Measurements from ENCODE around the gene NNT.
A peak's percentile ranks its signal among the peaks of the same experiment; 100 is the strongest.

The NNT gene

GRCh38 chr5:43635374-43635773 lies 32.4 kb downstream of the NNT start:
- Histone ChIP-seq H2BK120ac (ENCODE audit: insufficient read depth, low read length, poor library complexity) (no peak overlapping the region), H4K91ac (ENCODE audit: low read depth, low read length) (no peak overlapping the region)

GRCh38 chr5:43636076-43636475 lies 33.1 kb downstream of the NNT start:
- Histone ChIP-seq H3K23ac (ENCODE audit: low read length) (no peak overlapping the region), H3K14ac (ENCODE audit: low read length) (no peak overlapping the region), H3K4ac (ENCODE audit: low read depth, low read length) (no peak overlapping the region), H3K9ac (ENCODE audit: low read length) (no peak overlapping the region), H2BK120ac (ENCODE audit: insufficient read depth, low read length, poor library complexity) (no peak overlapping the region), H3K27me3 (ENCODE audit: insufficient read depth, low read length) (no peaks in the 10 kb centered on the region), H3K4me2 (ENCODE audit: low read length) (no peak overlapping the region), H3K18ac (ENCODE audit: low read length) (no peak overlapping the region), H3K4me3 (ENCODE audit: low read depth, low read length) (no peak overlapping the region), H4K8ac (ENCODE audit: low read depth, low read length) (no peak overlapping the region), H2AK5ac (ENCODE audit: low read length) (no peak overlapping the region), H3K27ac (ENCODE audit: low read depth, low read length) (no peak overlapping the region), H2BK5ac (ENCODE audit: low read depth, low read length, poor library complexity) (no peak overlapping the region), H3K79me1 (ENCODE audit: low read length) (no peaks in the 10 kb centered on the region), H2AFZ (ENCODE audit: insufficient read depth, low read length, poor library complexity) (no peak overlapping the region), H3K4me1 (ENCODE audit: control insufficient read depth in 1 of 2, insufficient read depth in 2 of 2, low read length in 2 of 2) (no peaks in the 10 kb centered on the region), H4K91ac (ENCODE audit: low read depth, low read length) (no peak overlapping the region), H3K9me3 (ENCODE audit: insufficient read depth, low read depth, low read length) (no peaks in the 10 kb centered on the region), H4K12ac (ENCODE audit: low read depth, low read length) (no peak overlapping the region), H3K36me3 (ENCODE audit: control insufficient read depth in 1 of 2, insufficient read depth in 2 of 2, low read length in 2 of 2) (no peaks in the 10 kb centered on the region), H2BK12ac (ENCODE audit: low read length) (no peak overlapping the region), H3K79me2 (ENCODE audit: control insufficient read depth, insufficient read depth, low read length, poor library complexity) (no peaks in the 10 kb centered on the region)
- no CpG with 5 or more reads among the region's 2 CpGs for WGBS (ENCODE audit: extremely low coverage, insufficient coverage, insufficient read length)
- peak in 1 of 2 donors; percentile 57 for DNase-seq

More at GRCh38 chr5:43635374-43635773, 32.4 kb downstream of the NNT start:
- H3K79me2 ChIP-seq (ENCODE audit: control insufficient read depth, insufficient read depth, low read length, poor library complexity), result no peaks in the 10 kb centered on the region
- H3K27ac ChIP-seq (ENCODE audit: low read depth, low read length), result no peak overlapping the region
- H4K12ac ChIP-seq (ENCODE audit: low read depth, low read length), result no peak overlapping the region
- H3K9me3 ChIP-seq (ENCODE audit: insufficient read depth, low read depth, low read length), result no peaks in the 10 kb centered on the region
- no peak overlapping the region for H3K9ac ChIP-seq (ENCODE audit: low read length)
- no peaks in the 10 kb centered on the region for H3K36me3 ChIP-seq (ENCODE audit: control insufficient read depth in 1 of 2, insufficient read depth in 2 of 2, low read length in 2 of 2)
- H3K4ac ChIP-seq (ENCODE audit: low read depth, low read length), result no peak overlapping the region
- no peak overlapping the region for H2AFZ ChIP-seq (ENCODE audit: insufficient read depth, low read length, poor library complexity)
- no peak overlapping the region for H2BK12ac ChIP-seq (ENCODE audit: low read length)
- no peak overlapping the region for H2BK5ac ChIP-seq (ENCODE audit: low read depth, low read length, poor library complexity)
- H3K4me2 ChIP-seq (ENCODE audit: low read length), result no peak overlapping the region
- no peaks in the 10 kb centered on the region for H3K4me1 ChIP-seq (ENCODE audit: control insufficient read depth in 1 of 2, insufficient read depth in 2 of 2, low read length in 2 of 2)
- no peak overlapping the region for H3K23ac ChIP-seq (ENCODE audit: low read length)
- no peak overlapping the region for H4K8ac ChIP-seq (ENCODE audit: low read depth, low read length)
- no peak for DNase-seq
- no peak overlapping the region for H2AK5ac ChIP-seq (ENCODE audit: low read length)
- no peaks in the 10 kb centered on the region for H3K27me3 ChIP-seq (ENCODE audit: insufficient read depth, low read length)
- no peak overlapping the region for H3K18ac ChIP-seq (ENCODE audit: low read length)
- no peak overlapping the region for H3K14ac ChIP-seq (ENCODE audit: low read length)
- H3K79me1 ChIP-seq (ENCODE audit: low read length), result no peaks in the 10 kb centered on the region
- no peak overlapping the region for H3K4me3 ChIP-seq (ENCODE audit: low read depth, low read length)

- Histone ChIP-seq H2AK5ac (ENCODE audit: low read length) (no peak overlapping the region), H3K4me3 (ENCODE audit: low read depth, low read length) (no peak overlapping the region), H3K23ac (ENCODE audit: low read length) (peak overlapping the region; percentile 68), H4K91ac (ENCODE audit: low read depth, low read length) (no peak overlapping the region), H3K79me2 (ENCODE audit: control insufficient read depth, insufficient read depth, low read length, poor library complexity) (no peaks in the 10 kb centered on the region), H2AFZ (ENCODE audit: insufficient read depth, low read length, poor library complexity) (no peak overlapping the region), H3K36me3 (ENCODE audit: control insufficient read depth in 1 of 2, insufficient read depth in 2 of 2, low read length in 2 of 2) (no peaks in the 10 kb centered on the region), H3K79me1 (ENCODE audit: low read length) (no peaks in the 10 kb centered on the region), H2BK120ac (ENCODE audit: insufficient read depth, low read length, poor library complexity) (no peak overlapping the region), H3K27ac (ENCODE audit: low read depth, low read length) (no peak overlapping the region), H3K14ac (ENCODE audit: low read length) (no peak overlapping the region), H4K12ac (ENCODE audit: low read depth, low read length) (no peak overlapping the region), H4K8ac (ENCODE audit: low read depth, low read length) (no peak overlapping the region), H3K18ac (ENCODE audit: low read length) (no peak overlapping the region), H3K9ac (ENCODE audit: low read length) (no peak overlapping the region), H3K4me2 (ENCODE audit: low read length) (no peak overlapping the region), H3K4me1 (ENCODE audit: control insufficient read depth in 1 of 2, insufficient read depth in 2 of 2, low read length in 2 of 2) (no peaks in the 10 kb centered on the region), H2BK12ac (ENCODE audit: low read length) (no peak overlapping the region), H3K9me3 (ENCODE audit: insufficient read depth, low read depth, low read length) (no peaks in the 10 kb centered on the region), H2BK5ac (ENCODE audit: low read depth, low read length, poor library complexity) (no peak overlapping the region), H3K4ac (ENCODE audit: low read depth, low read length) (no peak overlapping the region), H3K27me3 (ENCODE audit: insufficient read depth, low read length) (no peaks in the 10 kb centered on the region)
- no peak for DNase-seq
- WGBS (ENCODE audit: extremely low coverage, insufficient coverage, insufficient read length), result no CpG with 5 or more reads among the region's 1 CpG
Observed at GRCh38 chr5:43637416-43637815, 34.4 kb downstream of the NNT start.

- H3K79me1 ChIP-seq (ENCODE audit: low read length), result no peaks in the 10 kb centered on the region
- no peaks in the 10 kb centered on the region for H3K27me3 ChIP-seq (ENCODE audit: insufficient read depth, low read length)
- H3K79me2 ChIP-seq (ENCODE audit: control insufficient read depth, insufficient read depth, low read length, poor library complexity), result no peaks in the 10 kb centered on the region
- no peaks in the 10 kb centered on the region for H3K9me3 ChIP-seq (ENCODE audit: insufficient read depth, low read depth, low read length)
- no peak overlapping the region for H4K8ac ChIP-seq (ENCODE audit: low read depth, low read length)
- no peak overlapping the region for H3K4me3 ChIP-seq (ENCODE audit: low read depth, low read length)
- no peak overlapping the region for H3K4ac ChIP-seq (ENCODE audit: low read depth, low read length)
- no peak overlapping the region for H2BK5ac ChIP-seq (ENCODE audit: low read depth, low read length, poor library complexity)
- no peak overlapping the region for H4K91ac ChIP-seq (ENCODE audit: low read depth, low read length)
- no CpG with 5 or more reads among the region's 2 CpGs for WGBS (ENCODE audit: extremely low coverage, insufficient coverage, insufficient read length)
- H3K4me1 ChIP-seq (ENCODE audit: control insufficient read depth in 1 of 2, insufficient read depth in 2 of 2, low read length in 2 of 2), result no peaks in the 10 kb centered on the region
- H2AK5ac ChIP-seq (ENCODE audit: low read length), result no peak overlapping the region
- no peak overlapping the region for H4K12ac ChIP-seq (ENCODE audit: low read depth, low read length)
- no peak overlapping the region for H3K9ac ChIP-seq (ENCODE audit: low read length)
- no peak overlapping the region for H3K27ac ChIP-seq (ENCODE audit: low read depth, low read length)
- no peak overlapping the region for H3K18ac ChIP-seq (ENCODE audit: low read length)
- DNase-seq, result no peak
- no peak overlapping the region for H2AFZ ChIP-seq (ENCODE audit: insufficient read depth, low read length, poor library complexity)
- H3K4me2 ChIP-seq (ENCODE audit: low read length), result no peak overlapping the region
- no peak overlapping the region for H3K23ac ChIP-seq (ENCODE audit: low read length)
- no peak overlapping the region for H2BK12ac ChIP-seq (ENCODE audit: low read length)
- no peaks in the 10 kb centered on the region for H3K36me3 ChIP-seq (ENCODE audit: control insufficient read depth in 1 of 2, insufficient read depth in 2 of 2, low read length in 2 of 2)
- no peak overlapping the region for H2BK120ac ChIP-seq (ENCODE audit: insufficient read depth, low read length, poor library complexity)
- H3K14ac ChIP-seq (ENCODE audit: low read length), result no peak overlapping the region
Observed at GRCh38 chr5:43638107-43638506, 35.1 kb downstream of the NNT start.

GRCh38 chr5:43638546-43638945 lies 35.6 kb downstream of the NNT start:
- Histone ChIP-seq H3K4ac (ENCODE audit: low read depth, low read length) (no peak overlapping the region), H3K79me2 (ENCODE audit: control insufficient read depth, insufficient read depth, low read length, poor library complexity) (no peaks in the 10 kb centered on the region), H3K4me1 (ENCODE audit: control insufficient read depth in 1 of 2, insufficient read depth in 2 of 2, low read length in 2 of 2) (no peaks in the 10 kb centered on the region), H2BK12ac (ENCODE audit: low read length) (no peak overlapping the region), H3K23ac (ENCODE audit: low read length) (no peak overlapping the region), H3K27me3 (ENCODE audit: insufficient read depth, low read length) (no peaks in the 10 kb centered on the region), H2AFZ (ENCODE audit: insufficient read depth, low read length, poor library complexity) (no peak overlapping the region), H3K18ac (ENCODE audit: low read length) (no peak overlapping the region), H4K8ac (ENCODE audit: low read depth, low read length) (no peak overlapping the region), H3K79me1 (ENCODE audit: low read length) (no peaks in the 10 kb centered on the region), H4K12ac (ENCODE audit: low read depth, low read length) (no peak overlapping the region), H2BK5ac (ENCODE audit: low read depth, low read length, poor library complexity) (no peak overlapping the region), H3K27ac (ENCODE audit: low read depth, low read length) (no peak overlapping the region), H3K14ac (ENCODE audit: low read length) (no peak overlapping the region), H3K4me2 (ENCODE audit: low read length) (no peak overlapping the region), H3K4me3 (ENCODE audit: low read depth, low read length) (no peak overlapping the region), H3K9me3 (ENCODE audit: insufficient read depth, low read depth, low read length) (no peaks in the 10 kb centered on the region), H3K36me3 (ENCODE audit: control insufficient read depth in 1 of 2, insufficient read depth in 2 of 2, low read length in 2 of 2) (no peaks in the 10 kb centered on the region), H4K91ac (ENCODE audit: low read depth, low read length) (no peak overlapping the region), H2AK5ac (ENCODE audit: low read length) (no peak overlapping the region), H3K9ac (ENCODE audit: low read length) (no peak overlapping the region), H2BK120ac (ENCODE audit: insufficient read depth, low read length, poor library complexity) (no peak overlapping the region)
- DNase-seq, result no peak

All from trophoblast cell (in vitro differentiated cells and primary cell).